Psoas muscle (tissue), 8 donors: ENCODE results near the gene SNAPC4. TPM values are rescaled to one million over a fixed set of nuclear protein-coding genes. Genes with fewer than 3 reads are reported as not detected.

Experiments used
- ATAC-seq, 4 donors: fragments of 200-7000 bp; cut with Tn5 transposase; one replicate each; pipeline ENCODE4 v1.9.1; 2020; ENCODE audit warnings: moderate library complexity in 3 of 4, mild to moderate bottlenecking in 2 of 4
- DNase-seq, 2 donors: peaks; one replicate each; pipeline ENCODE4 v3.0.0-alpha.2; 2020
- H3K27ac ChIP-seq: fragments of 200-600 bp; one replicate; pipeline ENCODE4 v1.8.0; 2022
- H3K27me3 ChIP-seq, 3 donors: fragments of 200-600 bp in 1 of 3; one replicate each; pipeline versions ENCODE4 v1.6.1 to v1.8.0; 2013 to 2022; ENCODE audit warnings: low read length in 2 of 3, mild to moderate bottlenecking in 2 of 3, moderate library complexity in 1 of 3; ENCODE audit not compliant: insufficient read depth in 3 of 3
- H3K36me3 ChIP-seq, 2 donors: fragments of 200-600 bp in 1 of 2; one replicate each; pipeline versions ENCODE4 v1.6.1 to v1.8.0; 2013 to 2022; ENCODE audit warnings: low read depth in 1 of 2, mild to moderate bottlenecking in 1 of 2, moderate library complexity in 1 of 2; ENCODE audit not compliant: insufficient read depth in 1 of 2
- H3K4me1 ChIP-seq: fragments of 200-600 bp; one replicate; pipeline ENCODE4 v1.8.0; 2022
- H3K4me3 ChIP-seq: fragments of 200-600 bp; one replicate; pipeline ENCODE4 v1.8.0; 2022; ENCODE audit warnings: mild to moderate bottlenecking
- H3K9me3 ChIP-seq: fragments of 200-600 bp; one replicate; pipeline ENCODE4 v1.8.0; 2022
- WGBS, 3 donors: extraction: QIAGEN DNeasy Blood & Tissue Kit; methylation state at CpG; one replicate each; pipeline versions ENCODE4 v1.1.6 to v1.1.7; 2013; 5-methylcytosine and 5-hydroxymethylcytosine counted together
- intact Hi-C, 2 donors: fragments of 100-400 bp; cut with DNase I; formaldehyde crosslinking; loops; one replicate each; pipeline versions ENCODE4 v1.11.0 to v1.14.2; 2022
- polyA plus RNA-seq, 3 donors: library from polyadenylated mRNA; stranded (reverse); fragments of 200-250 nt; gene quantifications; one replicate each; pipeline ENCODE4 v1.2.3, GENCODE V29; 2013
- total RNA-seq, 4 donors: library from RNA; stranded (reverse); fragmentation: NEBNext Ultra II Directional in 2 of 4; extraction: Animal tissue kit (Norgen Biotek cat#: 25700) in 2 of 4; gene quantifications; one replicate each; pipeline versions ENCODE4 v1.2.1 to v1.2.4, GENCODE V29; 2021 to 2023
- TF ChIP-seq, protein P1 (sequence below): fragments of 200-600 bp; IDR thresholded peaks from one replicate; pipeline ENCODE4 v1.8.0; 2022; ENCODE audit warnings: antibody characterized with exemption
- donor health status: healthy with polysubstance abuse.
- donor health status: DM: no; HTN: no; CAD: no; lungs with moderate emphysema.
- donor health status: Bipolar disorder and iron deficiency.
- donor health status: healthy.
- donor health status: DM: yes; HTN: yes; CAD: no.
- donor health status: DM: no; HTN: no; CAD: no.
- donor health status: DM: no; HTN: no; CAD: no.
- donor health status: DM: yes; HTN: yes; CAD: no.

The SNAPC4 gene
- total and polyA plus RNA-seq, 7 donors = 3.1 to 6.5 (median 4.6) TPM

DNA sequence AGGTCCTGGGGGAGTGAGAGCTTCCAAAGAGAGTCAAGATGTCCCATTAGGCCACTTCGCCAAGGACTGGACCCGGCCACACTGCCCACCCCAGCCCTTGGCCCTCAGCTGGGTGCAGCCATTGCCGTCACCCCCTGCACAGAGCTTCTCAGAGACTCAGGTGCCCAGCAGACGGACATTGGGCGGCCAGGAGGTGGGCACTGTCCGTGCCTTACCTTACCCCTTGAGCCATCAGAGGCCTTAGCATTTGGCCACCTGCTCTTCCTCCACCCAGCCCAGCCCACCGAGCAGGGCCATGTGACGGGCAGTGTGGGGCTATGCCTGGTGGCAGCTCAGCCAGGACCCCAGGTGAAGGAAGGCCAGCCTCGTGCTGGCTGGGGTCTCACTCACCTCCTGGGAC, 33.1 kb downstream of the SNAPC4 start:
- H3K4me1 ChIP-seq = peaks cover 12% of the 10 kb centered on the region
- H3K4me3 ChIP-seq = no peak overlapping the region
- 83 to 90% (median 84%) methylated on average over 8 to 9 of the region's 9 CpGs for WGBS, 3 donors
- no peak overlapping the region for H3K27ac ChIP-seq
- DNase-seq = no peak
- peaks cover 0 to 13% (median 0%) of the 10 kb centered on the region in 3 donors for H3K27me3 ChIP-seq
- H3K36me3 ChIP-seq = no peaks in the 10 kb centered on the region
- TF ChIP-seq, protein P1, sequence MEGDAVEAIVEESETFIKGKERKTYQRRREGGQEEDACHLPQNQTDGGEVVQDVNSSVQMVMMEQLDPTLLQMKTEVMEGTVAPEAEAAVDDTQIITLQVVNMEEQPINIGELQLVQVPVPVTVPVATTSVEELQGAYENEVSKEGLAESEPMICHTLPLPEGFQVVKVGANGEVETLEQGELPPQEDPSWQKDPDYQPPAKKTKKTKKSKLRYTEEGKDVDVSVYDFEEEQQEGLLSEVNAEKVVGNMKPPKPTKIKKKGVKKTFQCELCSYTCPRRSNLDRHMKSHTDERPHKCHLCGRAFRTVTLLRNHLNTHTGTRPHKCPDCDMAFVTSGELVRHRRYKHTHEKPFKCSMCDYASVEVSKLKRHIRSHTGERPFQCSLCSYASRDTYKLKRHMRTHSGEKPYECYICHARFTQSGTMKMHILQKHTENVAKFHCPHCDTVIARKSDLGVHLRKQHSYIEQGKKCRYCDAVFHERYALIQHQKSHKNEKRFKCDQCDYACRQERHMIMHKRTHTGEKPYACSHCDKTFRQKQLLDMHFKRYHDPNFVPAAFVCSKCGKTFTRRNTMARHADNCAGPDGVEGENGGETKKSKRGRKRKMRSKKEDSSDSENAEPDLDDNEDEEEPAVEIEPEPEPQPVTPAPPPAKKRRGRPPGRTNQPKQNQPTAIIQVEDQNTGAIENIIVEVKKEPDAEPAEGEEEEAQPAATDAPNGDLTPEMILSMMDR = no peak
- H3K9me3 ChIP-seq = no peaks in the 10 kb centered on the region
- ATAC-seq = no peak
- intact Hi-C loops = no loop called here

DNA sequence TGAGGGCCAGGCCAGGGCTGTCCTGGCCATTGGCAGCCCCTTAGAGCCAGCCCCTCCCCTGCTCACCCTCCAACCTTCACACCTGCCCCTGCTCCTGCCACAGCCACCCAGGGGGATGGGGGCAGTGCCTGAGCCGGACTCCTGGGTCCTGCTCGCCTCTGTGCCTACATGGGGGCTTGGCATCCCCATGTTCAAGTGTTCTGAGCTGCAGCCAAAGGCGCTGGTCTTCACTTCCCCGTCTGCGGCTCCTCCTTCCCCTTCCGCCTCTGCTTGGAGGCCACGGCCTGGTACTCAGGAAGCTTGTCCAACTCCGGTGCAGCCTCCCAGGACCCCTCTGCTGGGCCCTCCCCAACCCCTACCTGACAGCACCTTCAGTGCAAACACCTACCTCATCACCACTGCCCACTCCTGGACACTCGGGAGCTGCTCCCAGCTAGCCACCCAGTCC, 34.2 kb downstream of the SNAPC4 start:
- Histone ChIP-seq H3K27me3 (peaks cover 0 to 13% (median 0%) of the 10 kb centered on the region in 3 donors), H3K4me1 (peaks cover 12% of the 10 kb centered on the region), H3K27ac (no peak overlapping the region), H3K36me3 (no peaks in the 10 kb centered on the region), H3K9me3 (no peaks in the 10 kb centered on the region), H3K4me3 (no peak overlapping the region)
- intact Hi-C loops = loop anchor here in 1 of 2 donors (2.0 kb wide), 1 partner anchor 41 kb away; no protein-coding TSS in a partner anchor
- no peak for DNase-seq
- WGBS, 3 donors = 56 to 71% (median 59%) methylated on average over 8 to 9 of the region's 9 CpGs
- no peak for ATAC-seq
- TF ChIP-seq, protein P1 = no peak

DNA sequence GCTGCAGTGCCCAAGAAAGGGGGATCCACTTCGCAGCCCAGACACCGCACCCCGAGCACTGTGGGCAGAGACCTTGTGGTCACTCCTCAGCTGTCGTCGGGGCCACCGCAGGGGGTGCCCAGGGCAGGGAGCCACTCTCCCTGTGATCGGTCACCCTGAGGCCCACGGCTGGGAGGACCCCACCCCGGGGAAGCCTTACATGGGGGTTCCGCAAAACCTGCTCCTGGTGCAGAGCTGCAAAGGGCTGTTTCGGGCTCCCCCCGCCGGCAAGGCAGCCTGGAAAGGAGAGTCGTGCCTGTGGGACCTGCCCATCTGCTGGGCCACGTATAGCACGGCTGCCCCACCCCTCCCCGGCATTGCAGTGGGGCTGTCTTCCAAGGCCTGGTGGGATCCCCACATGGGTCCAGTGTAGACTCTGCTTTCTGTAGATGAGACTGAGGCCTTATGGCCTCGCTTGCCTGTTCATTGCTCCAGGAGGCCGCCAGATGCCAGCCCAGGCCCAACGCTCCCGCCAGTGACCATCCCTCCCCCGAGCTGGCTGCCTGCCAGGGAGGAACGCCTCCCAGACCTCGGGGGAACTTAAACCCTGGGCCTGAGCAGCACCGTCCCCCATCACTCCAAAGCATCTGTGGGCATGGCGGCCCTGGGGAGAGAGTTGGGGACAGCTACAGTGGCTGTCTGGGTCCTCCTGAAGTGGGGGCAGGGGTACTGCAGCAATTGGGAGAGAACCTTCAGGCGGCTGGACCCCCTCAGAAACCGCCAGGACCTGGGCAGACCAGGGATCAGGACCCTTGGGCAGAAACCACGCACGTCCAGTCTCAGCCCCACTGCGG, 34.8 kb downstream of the SNAPC4 start:
- no peak overlapping the region for H3K4me3 ChIP-seq
- H3K9me3 ChIP-seq = no peaks in the 10 kb centered on the region
- intact Hi-C loops = loop anchor here in 1 of 2 donors (2.0 kb wide), 1 partner anchor 42 kb away; no protein-coding TSS in a partner anchor
- 74 to 79% (median 78%) methylated on average over 25 to 31 of the region's 31 CpGs for whole genome bisulfite sequencing, 3 donors
- DNase-seq = no peak
- peaks cover 0 to 13% (median 0%) of the 10 kb centered on the region in 3 donors for H3K27me3 ChIP-seq
- peaks cover 12% of the 10 kb centered on the region for H3K4me1 ChIP-seq
- no peak for ATAC-seq
- H3K36me3 ChIP-seq = no peaks in the 10 kb centered on the region
- no peak overlapping the region for H3K27ac ChIP-seq
- TF ChIP-seq, protein P1 = no peak

DNA sequence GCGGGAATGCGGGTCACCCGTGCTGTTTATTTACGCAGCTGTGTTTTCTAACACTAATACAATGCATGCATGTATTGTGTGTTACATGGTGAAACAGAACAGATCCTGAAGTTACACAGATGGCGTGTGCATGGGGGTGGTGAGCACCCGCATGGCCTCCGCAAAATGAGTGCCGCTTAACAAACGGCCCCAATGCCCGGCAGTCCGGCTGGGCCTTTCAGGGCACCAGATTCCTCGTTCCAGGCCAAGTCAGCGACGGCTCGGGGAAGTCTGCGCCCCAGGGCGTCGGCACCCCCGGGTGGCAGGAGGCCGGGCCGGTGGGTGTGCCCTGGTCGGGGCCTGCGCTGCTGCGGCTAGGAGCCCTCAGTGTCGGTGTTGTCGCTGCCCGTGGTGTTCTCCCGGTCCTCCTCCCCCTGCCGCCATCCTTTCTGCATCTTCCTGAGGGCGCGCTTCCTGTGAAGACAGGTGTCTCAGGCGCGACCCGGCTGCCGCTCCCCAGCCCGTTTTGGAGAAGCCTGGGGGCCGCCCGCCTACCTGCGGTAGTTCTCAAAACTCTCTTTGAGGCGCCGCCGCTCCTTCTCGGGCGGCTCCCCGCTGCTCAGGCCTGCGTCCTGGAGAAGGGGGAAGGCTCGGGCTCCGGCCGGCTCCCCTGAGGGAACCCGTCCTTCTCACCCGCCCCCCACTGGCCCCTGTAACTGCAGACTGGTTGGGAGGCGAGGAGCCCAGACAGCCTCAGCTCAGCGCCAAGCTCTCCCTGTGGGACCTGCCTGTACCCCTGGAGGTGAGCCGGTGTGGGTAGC, 35.8 kb downstream of the SNAPC4 start:
- Histone ChIP-seq H3K36me3 (peaks cover 0 to 3% of the 10 kb centered on the region in 2 donors), H3K9me3 (no peaks in the 10 kb centered on the region), H3K4me1 (peaks cover 12% of the 10 kb centered on the region), H3K27ac (no peak overlapping the region), H3K27me3 (peaks cover 0 to 12% (median 0%) of the 10 kb centered on the region in 3 donors), H3K4me3 (peak overlapping the region; percentile 93)
- TF ChIP-seq, protein P1 = no peak
- intact Hi-C loops = loop anchor here in 1 of 2 donors (2.0 kb wide), 1 partner anchor 43 kb away; no protein-coding TSS in a partner anchor
- DNase-seq = no peak
- WGBS, 3 donors = 41 to 46% (median 43%) methylated on average over 40 to 54 of the region's 54 CpGs
- ATAC-seq = no peak
